Lower lobe of right lung (tissue), 2 donors: ENCODE measurements around the gene EHMT1. TPM values are rescaled to one million over a fixed set of nuclear protein-coding genes. Genes with fewer than 3 reads are reported as not detected.

Experiments
- ATAC-seq, 2 donors: fragments of 200-7000 bp; cut with Tn5 transposase; one replicate each; pipeline ENCODE4 v1.9.1; 2020 to 2022; ENCODE audit warnings: mild to moderate bottlenecking in 2 of 2, moderate library complexity in 2 of 2
- DNase-seq: peaks from one replicate; pipeline ENCODE4 v3.0.0-alpha.2; 2020
- H3K27ac ChIP-seq: fragments of 200-600 bp; one replicate; pipeline ENCODE4 v1.8.0; 2022
- H3K27me3 ChIP-seq: fragments of 200-600 bp; one replicate; pipeline ENCODE4 v1.8.0; 2022; ENCODE audit warnings: low read depth
- H3K36me3 ChIP-seq: fragments of 200-600 bp; one replicate; pipeline ENCODE4 v1.8.0; 2022; ENCODE audit warnings: mild to moderate bottlenecking
- H3K4me1 ChIP-seq: fragments of 200-600 bp; one replicate; pipeline ENCODE4 v1.8.0; 2022
- H3K4me3 ChIP-seq: fragments of 200-600 bp; one replicate; pipeline ENCODE4 v1.8.0; 2022; ENCODE audit warnings: mild to moderate bottlenecking
- H3K9me3 ChIP-seq: fragments of 200-600 bp; one replicate; pipeline ENCODE4 v1.8.0; 2022
- intact Hi-C: fragments of 100-400 bp; cut with DNase I; formaldehyde crosslinking; loops from one replicate; pipeline ENCODE4 v1.11.0; 2022
- total RNA-seq: library from RNA; stranded (reverse); fragmentation: NEBNext Ultra II Directional; extraction: Animal tissue kit (Norgen Biotek cat#: 25700); gene quantifications from one replicate; pipeline ENCODE4 v1.2.1, GENCODE V29; 2021
- TF ChIP-seq, protein P1 (sequence below): fragments of 200-600 bp; IDR thresholded peaks from one replicate; pipeline ENCODE4 v1.8.0; 2022; ENCODE audit warnings: antibody characterized with exemption, mild to moderate bottlenecking
- donor health status: DM: no; HTN: yes; CAD: no; lungs with severe emphysema.

The EHMT1 gene
- total RNA-seq, 1 donor from 2014 or later, result 73.5 TPM

DNA sequence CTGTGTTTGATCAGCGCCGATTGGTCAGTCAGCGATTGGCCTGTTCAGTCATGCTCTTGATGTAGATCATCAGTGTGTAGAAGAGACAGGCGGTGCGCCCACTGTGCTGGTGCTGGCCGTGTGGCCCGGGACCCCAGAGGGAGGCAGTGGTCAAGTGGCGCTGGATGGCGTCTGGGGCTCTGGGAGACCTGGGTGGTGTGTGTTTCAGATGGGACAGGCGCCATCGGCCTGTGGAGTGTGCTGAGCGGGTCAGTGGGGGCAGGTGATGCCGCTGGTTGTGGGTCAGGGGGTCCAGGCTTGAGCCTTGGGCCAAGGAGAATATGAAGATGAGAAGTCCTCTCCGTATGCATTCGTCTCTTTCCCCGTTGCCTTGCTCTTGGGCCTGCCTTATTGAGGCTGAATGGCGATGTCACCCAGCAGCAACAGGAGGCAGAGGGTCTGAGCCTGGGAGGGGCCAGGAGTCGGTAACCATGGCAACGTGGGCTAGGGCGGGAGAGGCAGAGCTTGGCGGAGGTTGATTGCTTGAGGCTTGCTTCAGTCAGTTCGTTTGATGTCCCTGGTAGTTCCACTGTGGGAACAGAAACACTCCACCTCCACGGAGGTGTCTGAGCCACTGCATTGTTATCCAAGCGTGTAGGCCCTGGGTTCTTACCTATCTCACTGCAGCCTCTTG is 141.0 kb downstream of the EHMT1 start:
- intact Hi-C loops, result no loop called here
- TF ChIP-seq, protein P1, sequence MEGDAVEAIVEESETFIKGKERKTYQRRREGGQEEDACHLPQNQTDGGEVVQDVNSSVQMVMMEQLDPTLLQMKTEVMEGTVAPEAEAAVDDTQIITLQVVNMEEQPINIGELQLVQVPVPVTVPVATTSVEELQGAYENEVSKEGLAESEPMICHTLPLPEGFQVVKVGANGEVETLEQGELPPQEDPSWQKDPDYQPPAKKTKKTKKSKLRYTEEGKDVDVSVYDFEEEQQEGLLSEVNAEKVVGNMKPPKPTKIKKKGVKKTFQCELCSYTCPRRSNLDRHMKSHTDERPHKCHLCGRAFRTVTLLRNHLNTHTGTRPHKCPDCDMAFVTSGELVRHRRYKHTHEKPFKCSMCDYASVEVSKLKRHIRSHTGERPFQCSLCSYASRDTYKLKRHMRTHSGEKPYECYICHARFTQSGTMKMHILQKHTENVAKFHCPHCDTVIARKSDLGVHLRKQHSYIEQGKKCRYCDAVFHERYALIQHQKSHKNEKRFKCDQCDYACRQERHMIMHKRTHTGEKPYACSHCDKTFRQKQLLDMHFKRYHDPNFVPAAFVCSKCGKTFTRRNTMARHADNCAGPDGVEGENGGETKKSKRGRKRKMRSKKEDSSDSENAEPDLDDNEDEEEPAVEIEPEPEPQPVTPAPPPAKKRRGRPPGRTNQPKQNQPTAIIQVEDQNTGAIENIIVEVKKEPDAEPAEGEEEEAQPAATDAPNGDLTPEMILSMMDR, result no peak
- Histone ChIP-seq H3K27me3 (no peaks in the 10 kb centered on the region), H3K4me1 (no peaks in the 10 kb centered on the region), H3K9me3 (no peaks in the 10 kb centered on the region), H3K4me3 (no peak overlapping the region), H3K36me3 (peaks cover 89% of the 10 kb centered on the region), H3K27ac (no peak overlapping the region)
- ATAC-seq (no peak), DNase-seq (no peak)

DNA sequence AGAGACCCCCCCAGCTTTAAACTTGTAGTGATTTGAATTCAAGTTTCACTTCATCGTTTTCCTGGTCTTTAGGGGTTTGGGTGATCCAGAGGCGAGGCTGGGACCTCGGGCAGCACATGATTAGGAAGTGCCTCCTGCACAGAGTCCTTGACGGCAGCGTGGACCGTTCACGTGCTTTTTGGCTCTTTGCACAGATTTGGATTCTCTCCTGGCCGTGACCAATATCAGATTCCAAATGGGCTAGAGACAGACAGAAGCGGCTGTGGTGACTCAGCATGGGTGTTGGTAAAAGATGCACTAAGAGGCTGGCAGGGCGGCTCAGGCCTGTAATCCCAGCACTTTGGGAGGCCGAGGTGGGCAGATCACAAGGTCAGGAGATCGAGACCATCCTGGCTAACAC is 141.6 kb downstream of the EHMT1 start:
- peaks cover 88% of the 10 kb centered on the region for H3K36me3 ChIP-seq
- intact Hi-C loops, result no loop called here
- H3K27ac ChIP-seq, result no peak overlapping the region
- no peak overlapping the region for H3K4me3 ChIP-seq
- no peaks in the 10 kb centered on the region for H3K9me3 ChIP-seq
- no peaks in the 10 kb centered on the region for H3K4me1 ChIP-seq
- TF ChIP-seq, protein P1, result no peak
- H3K27me3 ChIP-seq, result no peaks in the 10 kb centered on the region
- no peak for DNase-seq
- ATAC-seq, result no peak

DNA sequence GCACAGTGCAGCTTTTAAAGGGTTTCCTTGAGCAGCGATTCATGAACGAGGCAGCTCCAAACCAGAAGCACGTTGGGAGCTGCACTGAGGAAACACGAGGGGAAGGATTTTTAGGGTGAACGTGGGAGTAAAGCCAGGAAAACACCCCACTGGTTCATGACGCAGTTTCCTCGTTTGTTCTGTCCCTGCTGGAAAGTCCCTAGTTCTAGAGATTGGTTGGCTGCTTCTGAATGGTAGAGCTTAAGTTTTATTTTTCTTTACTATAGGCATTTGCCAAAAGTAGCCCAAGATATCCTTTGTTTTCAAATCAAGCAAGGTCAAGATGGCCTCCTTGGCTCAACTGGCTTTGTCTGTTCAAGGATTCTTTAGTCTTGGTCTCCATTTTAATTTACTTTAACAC is 142.2 kb downstream of the EHMT1 start:
- intact Hi-C loops, result no loop called here
- Histone ChIP-seq H3K27ac (no peak overlapping the region), H3K27me3 (no peaks in the 10 kb centered on the region), H3K4me1 (no peaks in the 10 kb centered on the region), H3K36me3 (peaks cover 90% of the 10 kb centered on the region), H3K9me3 (no peaks in the 10 kb centered on the region), H3K4me3 (no peak overlapping the region)
- DNase-seq (no peak), ATAC-seq (no peak)
- TF ChIP-seq, protein P1, result no peak

DNA sequence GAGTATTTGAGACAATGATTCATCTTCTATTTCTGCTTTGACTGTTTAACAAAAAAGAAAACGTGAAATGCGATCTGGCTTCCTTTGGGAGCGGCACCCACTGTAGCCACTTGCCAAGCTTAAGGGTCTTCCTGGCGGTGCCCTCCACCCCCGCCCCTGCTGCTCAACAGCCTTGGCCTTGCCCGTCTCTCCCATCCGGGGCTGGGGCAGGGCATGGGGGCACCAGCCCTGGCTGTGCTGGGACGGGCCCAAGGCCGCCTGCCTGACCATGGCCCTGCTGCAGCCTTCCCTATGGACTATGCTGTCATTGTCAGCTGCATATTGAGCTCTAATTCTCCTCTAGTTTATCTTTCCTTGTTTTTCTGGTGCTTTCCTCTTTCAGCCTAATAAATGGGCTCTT is 143.0 kb downstream of the EHMT1 start:
- no peak overlapping the region for H3K27ac ChIP-seq
- ATAC-seq, result peak in 1 of 2 donors; percentile 24

DNA sequence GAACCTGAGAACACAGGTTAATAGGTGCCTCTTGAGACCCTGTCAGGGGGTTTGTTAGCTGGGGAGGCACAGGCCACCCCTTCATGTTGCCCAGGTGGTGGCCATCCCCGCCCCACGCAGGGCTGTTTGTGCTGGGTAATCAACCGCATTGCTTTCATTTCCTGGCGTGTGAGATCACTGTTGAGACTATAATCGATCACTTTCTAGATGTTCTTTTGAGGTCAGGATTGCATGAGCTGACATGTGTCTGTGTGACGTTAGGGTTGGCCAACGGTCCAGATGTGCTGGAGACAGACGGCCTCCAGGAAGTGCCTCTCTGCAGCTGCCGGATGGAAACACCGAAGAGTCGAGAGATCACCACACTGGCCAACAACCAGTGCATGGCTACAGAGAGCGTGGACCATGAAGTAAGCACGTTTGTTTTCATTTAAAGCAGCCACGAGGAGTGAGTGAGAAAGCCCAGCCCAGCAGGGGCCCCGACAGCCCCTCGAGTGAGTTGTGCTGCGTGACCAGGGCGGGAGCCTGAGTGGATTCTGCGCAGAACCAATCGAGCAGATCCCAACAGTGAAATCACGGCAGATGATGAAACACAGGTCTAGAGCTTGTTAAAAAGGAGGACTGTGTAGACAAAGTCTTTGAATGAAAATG is 143.7 kb downstream of the EHMT1 start:
- Histone ChIP-seq H3K9me3 (no peaks in the 10 kb centered on the region), H3K36me3 (peaks cover 95% of the 10 kb centered on the region), H3K27ac (no peak overlapping the region), H3K27me3 (no peaks in the 10 kb centered on the region), H3K4me1 (no peaks in the 10 kb centered on the region), H3K4me3 (no peak overlapping the region)
- intact Hi-C loops, result no loop called here
- DNase-seq (no peak), ATAC-seq (peak; percentile 34 to 62)
- TF ChIP-seq, protein P1, result no peak

More for the DNA sequence above, 143.0 kb downstream of the EHMT1 start:
- TF ChIP-seq, protein P1, result no peak
- Histone ChIP-seq H3K36me3 (peaks cover 95% of the 10 kb centered on the region), H3K27me3 (no peaks in the 10 kb centered on the region), H3K4me3 (no peak overlapping the region), H3K9me3 (no peaks in the 10 kb centered on the region), H3K4me1 (no peaks in the 10 kb centered on the region)
- DNase-seq, result no peak
- intact Hi-C loops, result no loop called here
